CD14-positive monocyte (primary cell): ENCODE data around the gene SPECC1L. TPM values are rescaled to one million over a fixed set of nuclear protein-coding genes. Genes with fewer than 3 reads are reported as not detected.

Experiments used
- DNase-seq, 3 donors: peaks; one replicate each; pipeline ENCODE4 v3.0.0-alpha.2; 2011 to 2022
- H2AFZ ChIP-seq: 2 replicates; pipeline ENCODE4 v1.6.0; 2012; ENCODE audit warnings: mild to moderate bottlenecking, low read depth, low read length, inconsistent platforms; ENCODE audit not compliant: insufficient read depth, poor library complexity, severe bottlenecking
- H3K27ac ChIP-seq, 2 donors: 1 replicate in 1 of 2; 2 replicates in 1 of 2; pipeline ENCODE4 v1.5.1; 2012 to 2013; ENCODE audit warnings: low read length in 2 of 2, control low read depth in 1 of 2, inconsistent platforms in 1 of 2, low read depth in 1 of 2, mild to moderate bottlenecking in 1 of 2
- H3K27me3 ChIP-seq, 2 donors: one replicate each; pipeline versions ENCODE4 v1.6.0 to v1.6.1; 2011 to 2013; ENCODE audit warnings: low read length in 2 of 2; ENCODE audit not compliant: control insufficient read depth in 2 of 2, insufficient read depth in 2 of 2
- H3K36me3 ChIP-seq, 2 donors: replicated peaks in 1 of 2; 1 replicate in 1 of 2; 2 replicates in 1 of 2; pipeline versions ENCODE4 v1.5.1 to v1.6.1; 2012 to 2013; ENCODE audit warnings: low read length in 2 of 2, control low read depth in 1 of 2, inconsistent platforms in 1 of 2, mild to moderate bottlenecking in 1 of 2; ENCODE audit not compliant: insufficient read depth in 2 of 2, control insufficient read depth in 1 of 2
- H3K4me1 ChIP-seq, 2 donors: 1 replicate in 1 of 2; 2 replicates in 1 of 2; pipeline versions ENCODE4 v1.5.1 to v1.6.1; 2012 to 2013; ENCODE audit warnings: low read length in 2 of 2, control low read depth in 1 of 2, inconsistent platforms in 1 of 2, mild to moderate bottlenecking in 1 of 2, moderate library complexity in 1 of 2; ENCODE audit not compliant: insufficient read depth in 2 of 2, control insufficient read depth in 1 of 2
- H3K4me2 ChIP-seq: replicated peaks from 2 replicates; pipeline ENCODE3; 2012; ENCODE audit warnings: low read length, moderate library complexity, mild to moderate bottlenecking; ENCODE audit not compliant: poor library complexity, severe bottlenecking; ENCODE audit errors: extremely low read depth
- H3K4me3 ChIP-seq, 3 experiments: fragments of 200-600 bp in 1 of 3; sonication (generic) in 1 of 3; replicated peaks in 1 of 3; 1 replicate in 2 of 3; 2 replicates in 1 of 3; pipeline ENCODE4 v1.5.1; 2011 to 2013; ENCODE audit warnings: low read length in 3 of 3, mild to moderate bottlenecking in 3 of 3, control low read depth in 2 of 3, low read depth in 2 of 3, inconsistent platforms in 1 of 3, moderate library complexity in 1 of 3
- H3K79me2 ChIP-seq: 2 replicates; pipeline ENCODE4 v1.6.0; 2012; ENCODE audit warnings: mild to moderate bottlenecking, control low read depth, inconsistent platforms, low read length, moderate library complexity; ENCODE audit not compliant: insufficient read depth
- H3K9ac ChIP-seq: 2 replicates; pipeline ENCODE4 v1.6.0; 2017; ENCODE audit warnings: low read length, mild to moderate bottlenecking; ENCODE audit not compliant: insufficient read depth, poor library complexity, severe bottlenecking
- H3K9me3 ChIP-seq, 2 donors: replicated peaks in 1 of 2; 1 replicate in 1 of 2; 2 replicates in 1 of 2; pipeline versions ENCODE4 v1.5.1 to v1.6.1; 2012 to 2013; ENCODE audit warnings: low read length in 2 of 2, control low read depth in 1 of 2; ENCODE audit not compliant: control insufficient read depth in 1 of 2, insufficient read depth in 1 of 2
- H4K20me1 ChIP-seq: 2 replicates; pipeline ENCODE4 v1.6.0; 2012; ENCODE audit warnings: mild to moderate bottlenecking, low read length, control low read depth, moderate library complexity; ENCODE audit not compliant: insufficient read depth
- H3K27ac Mint-ChIP-seq, 7 donors: one replicate each; pipeline ENCODE4 v1.8.0; 2020; ENCODE audit warnings: mild to moderate bottlenecking in 7 of 7, mixed read lengths in 7 of 7, moderate library complexity in 6 of 7, inconsistent platforms in 2 of 7
- H3K27me3 Mint-ChIP-seq, 3 donors: one replicate each; pipeline ENCODE4 v1.8.0; 2021 to 2022; ENCODE audit warnings: low read depth in 3 of 3, mild to moderate bottlenecking in 3 of 3, mixed read lengths in 3 of 3, moderate library complexity in 3 of 3, inconsistent platforms in 1 of 3
- H3K36me3 Mint-ChIP-seq, 2 donors: one replicate each; pipeline ENCODE4 v1.8.0; 2020; ENCODE audit warnings: mixed read lengths in 2 of 2, inconsistent platforms in 1 of 2, mild to moderate bottlenecking in 1 of 2
- H3K4me1 Mint-ChIP-seq: one replicate; pipeline ENCODE4 v1.8.0; 2020; ENCODE audit warnings: mild to moderate bottlenecking, mixed read lengths
- H3K4me3 Mint-ChIP-seq, 2 donors: one replicate each; pipeline ENCODE4 v1.8.0; 2020; ENCODE audit warnings: mild to moderate bottlenecking in 2 of 2, mixed read lengths in 2 of 2, moderate library complexity in 1 of 2
- H3K9me3 Mint-ChIP-seq, 7 donors: one replicate each; pipeline ENCODE4 v1.8.0; 2020 to 2022; ENCODE audit warnings: mixed read lengths in 7 of 7, mild to moderate bottlenecking in 6 of 7, moderate library complexity in 6 of 7, inconsistent platforms in 2 of 7
- CTCF ChIP-seq: fragments of 200-600 bp; IDR thresholded peaks from one replicate; pipeline ENCODE4 v1.8.0; 2022; ENCODE audit warnings: antibody characterized with exemption, mild to moderate bottlenecking
- WGBS: methylation state at CpG from one replicate; pipeline ENCODE4 v1.1.5; 2013; ENCODE audit warnings: missing lambda C conversion rate; ENCODE audit not compliant: insufficient coverage; 5-methylcytosine and 5-hydroxymethylcytosine counted together
- intact Hi-C, 2 donors: fragments of 100-400 bp; cut with micrococcal nuclease; formaldehyde crosslinking; loops; one replicate each; pipeline versions ENCODE4 v1.15.0 to v1.15.1; 2023
- polyA plus RNA-seq, 3 donors: library from polyadenylated mRNA; depleted of rRNA in 1 of 3; unstranded in 2 of 3; stranded (reverse) in 1 of 3; fragments of 300-500 nt in 2 of 3; fragments of >200 nt in 1 of 3; fragmentation: Illumina TruSeq in 2 of 3; gene quantifications; 1 replicate in 2 of 3; 2 replicates in 1 of 3; pipeline ENCODE4 v1.2.3, GENCODE V29; 2012 to 2021

SPECC1L gene
- polyA plus RNA-seq, 3 donors: 2.5 to 7.2 (median 4.9) TPM

DNA sequence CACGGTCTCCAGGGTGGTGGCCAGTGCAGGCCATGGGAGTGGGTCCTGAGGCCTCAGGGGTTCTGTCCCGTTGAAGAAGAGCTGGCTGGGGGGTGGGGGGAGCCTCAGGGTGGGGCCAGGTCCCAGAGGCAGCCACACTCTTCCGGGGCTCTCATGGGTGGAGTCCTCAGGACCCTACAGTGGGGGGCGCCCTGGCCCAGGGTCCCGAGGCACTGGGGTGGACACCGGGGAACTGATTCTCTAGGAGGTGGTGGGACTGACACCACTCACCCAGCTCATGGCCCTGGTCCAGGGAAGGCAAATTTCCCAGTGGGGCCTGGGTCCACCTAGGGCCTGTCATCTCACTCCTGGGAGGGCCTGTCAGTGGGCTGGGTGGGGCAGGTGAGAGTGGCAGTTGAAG lies 38.5 kb upstream of the SPECC1L start:
- H3K27me3 Mint-ChIP-seq: peaks cover 0 to 2% (median 1%) of the 10 kb centered on the region in 3 donors
- WGBS: 95% methylated on average over 4 of the region's 6 CpGs
- intact Hi-C loops: loop anchor here in 1 of 2 donors (5.0 kb wide), 1 partner anchor 45 kb away; no protein-coding TSS in a partner anchor

GRCh38 chr22:24232725-24233124 lies 37.9 kb upstream of the SPECC1L start:
- no peak overlapping the region for H3K4me3 Mint-ChIP-seq
- no peaks in the 10 kb centered on the region for H3K36me3 Mint-ChIP-seq
- H2AFZ ChIP-seq: no peak overlapping the region
- no peaks in the 10 kb centered on the region for H3K36me3 ChIP-seq
- H3K4me2 ChIP-seq: no peak overlapping the region
- no peak for DNase-seq
- no peaks in the 10 kb centered on the region for H4K20me1 ChIP-seq
- H3K9me3 ChIP-seq: no peaks in the 10 kb centered on the region
- no peaks in the 10 kb centered on the region for H3K79me2 ChIP-seq
- TF ChIP-seq CTCF: no peak
- no peaks in the 10 kb centered on the region for H3K27me3 ChIP-seq
- H3K27ac ChIP-seq: no peak overlapping the region
- no peak overlapping the region for H3K9ac ChIP-seq
- 95% methylated on average over 15 of the region's 15 CpGs for WGBS
- intact Hi-C loops: loop anchor here in 1 of 2 donors (5.0 kb wide), 1 partner anchor 45 kb away; no protein-coding TSS in a partner anchor
- H3K4me1 Mint-ChIP-seq: no peaks in the 10 kb centered on the region
- no peak overlapping the region for H3K27ac Mint-ChIP-seq
- peaks cover 0 to 1% (median 0%) of the 10 kb centered on the region in 3 donors for H3K27me3 Mint-ChIP-seq
- H3K4me1 ChIP-seq: no peaks in the 10 kb centered on the region
- peaks cover 0 to 6% (median 0%) of the 10 kb centered on the region in 7 donors for H3K9me3 Mint-ChIP-seq
- H3K4me3 ChIP-seq: no peak overlapping the region

More for the DNA sequence above, 38.5 kb upstream of the SPECC1L start:
- H3K4me3 Mint-ChIP-seq: no peak overlapping the region
- no peak overlapping the region for H3K9ac ChIP-seq
- H3K9me3 ChIP-seq: no peaks in the 10 kb centered on the region
- no peak for TF ChIP-seq CTCF
- H3K36me3 ChIP-seq: no peaks in the 10 kb centered on the region
- no peaks in the 10 kb centered on the region for H3K36me3 Mint-ChIP-seq
- no peaks in the 10 kb centered on the region for H3K4me1 Mint-ChIP-seq
- DNase-seq: no peak
- H3K4me3 ChIP-seq: no peak overlapping the region
- H4K20me1 ChIP-seq: no peaks in the 10 kb centered on the region
- peaks cover 0 to 7% (median 0%) of the 10 kb centered on the region in 7 donors for H3K9me3 Mint-ChIP-seq
- H3K4me1 ChIP-seq: no peaks in the 10 kb centered on the region
- no peak overlapping the region for H3K4me2 ChIP-seq
- no peaks in the 10 kb centered on the region for H3K79me2 ChIP-seq
- no peaks in the 10 kb centered on the region for H3K27me3 ChIP-seq
- no peak overlapping the region for H2AFZ ChIP-seq
- H3K27ac ChIP-seq: no peak overlapping the region
- no peak overlapping the region for H3K27ac Mint-ChIP-seq
